Gastrocnemius medialis (tissue), 4 donors: ENCODE data around the gene HOOK1. TPM values are rescaled to one million over a fixed set of nuclear protein-coding genes. Genes with fewer than 3 reads are reported as not detected.
"Not testable (repeated sequence)": the region's sequence is repeated elsewhere in the genome, so short reads cannot be mapped to it uniquely, and the experiment has no call there.

Experiments used
- ATAC-seq, 2 donors: fragments of 150-250 bp; one replicate each; pipeline ENCODE4 v1.9.1; 2016
- DNase-seq, 2 donors: peaks; one replicate each; pipeline ENCODE4 v3.0.0-alpha.2; 2019
- H3K27ac ChIP-seq, 4 donors: fragments of 200-600 bp; sonication (generic); 1 replicate in 1 of 4; 2 replicates in 3 of 4; pipeline ENCODE4 v1.5.1; 2016 to 2018; ENCODE audit warnings: mild to moderate bottlenecking in 2 of 4, moderate library complexity in 1 of 4
- H3K27me3 ChIP-seq, 3 donors: fragments of 200-600 bp; sonication (generic) in 2 of 3; 1 replicate in 1 of 3; 2 replicates in 2 of 3; pipeline versions ENCODE4 v1.5.1 to v1.6.0; 2016 to 2019; ENCODE audit warnings: mild to moderate bottlenecking in 1 of 3, moderate library complexity in 1 of 3
- H3K36me3 ChIP-seq, 2 donors: fragments of 200-600 bp; sonication (generic) in 1 of 2; one replicate each; pipeline ENCODE4 v1.5.1; 2017 to 2018
- H3K4me1 ChIP-seq, 2 donors: fragments of 200-600 bp; sonication (generic) in 1 of 2; one replicate each; pipeline ENCODE4 v1.5.1; 2016 to 2017; ENCODE audit warnings: mild to moderate bottlenecking in 2 of 2
- H3K4me3 ChIP-seq, 4 donors: fragments of 200-600 bp; sonication (generic) in 3 of 4; 1 replicate in 1 of 4; 2 replicates in 3 of 4; pipeline ENCODE4 v1.5.1; 2016 to 2019; ENCODE audit warnings: mild to moderate bottlenecking in 2 of 4
- H3K9me3 ChIP-seq, 3 donors: fragments of 200-600 bp; sonication (generic) in 2 of 3; 1 replicate in 1 of 3; 2 replicates in 2 of 3; pipeline ENCODE4 v1.5.1; 2016 to 2019
- CTCF ChIP-seq, 5 experiments: fragments of 450-650 bp in 3 of 5; fragments of 200-600 bp in 2 of 5; sonication (generic) in 2 of 5; IDR thresholded peaks in 4 of 5; conservative IDR thresholded peaks in 1 of 5; 1 replicate in 4 of 5; 2 replicates in 1 of 5; pipeline ENCODE4 v1.5.1; 2016 to 2019; ENCODE audit warnings: antibody characterized with exemption in 5 of 5, mild to moderate bottlenecking in 3 of 5, moderate library complexity in 3 of 5
- POLR2A ChIP-seq, 2 donors: fragments of 450-650 bp; IDR thresholded peaks; one replicate each; pipeline ENCODE4 v1.6.1; 2017; ENCODE audit warnings: antibody characterized with exemption in 2 of 2, mild to moderate bottlenecking in 2 of 2, moderate library complexity in 2 of 2
- in situ Hi-C, 4 donors: fragments of 200-750 bp; cut with MboI; loops; one replicate each; pipeline versions ENCODE4 v1.15.0 to v1.8.0; 2017; ENCODE audit warnings: low sequenced_read_pairs in 4 of 4
- intact Hi-C: fragments of 100-400 bp; cut with DNase I; formaldehyde crosslinking; loops from one replicate; pipeline ENCODE4 v1.15.1; 2023; ENCODE audit warnings: low total_unique reads
- total RNA-seq, 4 donors: library from RNA; depleted of rRNA; stranded (reverse); fragments of >200 nt; gene quantifications; one replicate each; pipeline versions ENCODE4 v1.1.0 to v1.2.3, GENCODE V29; 2016

Gene HOOK1
- total RNA-seq, 4 donors from 2014 or later, result 0.07 to 2.1 (median 0.10) TPM; not detected in 1

GRCh38 chr1:59846209-59846894 is 31.6 kb downstream of the HOOK1 start:
- ATAC-seq (no peak), DNase-seq (no peak)
- in situ Hi-C loops, result no loop called here
- H3K9me3 ChIP-seq, result no peaks in the 10 kb centered on the region
- H3K4me3 ChIP-seq, result no peak overlapping the region
- no peaks in the 10 kb centered on the region for H3K4me1 ChIP-seq
- H3K27me3 ChIP-seq, result no peaks in the 10 kb centered on the region
- no peak overlapping the region for H3K27ac ChIP-seq
- H3K36me3 ChIP-seq, result no peaks in the 10 kb centered on the region
- intact Hi-C loops, result no loop called here
- no peak for TF ChIP-seq CTCF (IDR thresholded peaks at IDR 0.05 in 4 of 5, conservative IDR thresholded peaks at IDR 0.05 in 1 of 5)
- no peak for TF ChIP-seq POLR2A (IDR thresholded peaks at IDR 0.05)

- Histone ChIP-seq H3K27me3 (no peaks in the 10 kb centered on the region), H3K4me3 (no peak overlapping the region), H3K36me3 (no peaks in the 10 kb centered on the region), H3K9me3 (no peaks in the 10 kb centered on the region), H3K4me1 (no peaks in the 10 kb centered on the region), H3K27ac (no peak overlapping the region)
- intact Hi-C loops, result no loop called here
- ATAC-seq (no peak), DNase-seq (no peak)
- in situ Hi-C loops, result no loop called here
- TF ChIP-seq CTCF (IDR thresholded peaks at IDR 0.05 in 4 of 5, conservative IDR thresholded peaks at IDR 0.05 in 1 of 5) (no peak), POLR2A (IDR thresholded peaks at IDR 0.05) (no peak)
Observed at GRCh38 chr1:59846895-59847282, 32.1 kb downstream of the HOOK1 start.

- Histone ChIP-seq H3K27ac (no peak overlapping the region), H3K4me1 (no peaks in the 10 kb centered on the region), H3K9me3 (no peaks in the 10 kb centered on the region), H3K36me3 (no peaks in the 10 kb centered on the region), H3K4me3 (no peak overlapping the region), H3K27me3 (no peaks in the 10 kb centered on the region)
- DNase-seq, result no peak
- TF ChIP-seq POLR2A (IDR thresholded peaks at IDR 0.05) (no peak), CTCF (IDR thresholded peaks at IDR 0.05 in 4 of 5, conservative IDR thresholded peaks at IDR 0.05 in 1 of 5) (no peak)
- ATAC-seq, result no peak
- in situ Hi-C loops (no loop called here), intact Hi-C loops (no loop called here)
Observed at GRCh38 chr1:59852117-59852516, 37.4 kb downstream of the HOOK1 start.

- ATAC-seq, intact Hi-C loops, in situ Hi-C loops, H3K9me3 ChIP-seq, H3K4me1 ChIP-seq, H3K27me3 ChIP-seq, H3K4me3 ChIP-seq, H3K36me3 ChIP-seq, H3K27ac ChIP-seq, DNase-seq: not testable (repeated sequence)
Observed at GRCh38 chr1:59855297-59855696, 40.5 kb downstream of the HOOK1 start.

GRCh38 chr1:59856725-59857338 is 42.1 kb downstream of the HOOK1 start:
- Histone ChIP-seq H3K27ac (no peak overlapping the region), H3K4me3 (no peak overlapping the region), H3K27me3 (no peaks in the 10 kb centered on the region), H3K9me3 (no peaks in the 10 kb centered on the region), H3K36me3 (no peaks in the 10 kb centered on the region), H3K4me1 (no peaks in the 10 kb centered on the region)
- ATAC-seq (no peak), DNase-seq (no peak)
- TF ChIP-seq POLR2A (IDR thresholded peaks at IDR 0.05), result no peak
- in situ Hi-C loops (no loop called here), intact Hi-C loops (no loop called here)
